Astrocyte of the cerebellum (primary cell): Measurements from ENCODE around the gene RNF112.

ENCODE experiments used
- DNase-seq: peaks from one replicate; pipeline ENCODE4 v3.0.0-alpha.2; 2011; ENCODE audit warnings: low read depth
- H3K4me3 ChIP-seq: 2 replicates; pipeline ENCODE4 v1.5.1; 2011; ENCODE audit warnings: mild to moderate bottlenecking, low read depth, low read length, moderate library complexity
- CTCF ChIP-seq: IDR thresholded peaks from 2 replicates; pipeline ENCODE4 v1.5.1; 2012; ENCODE audit warnings: low read length, low read depth, moderate library complexity, mild to moderate bottlenecking; ENCODE audit errors: missing control alignments
- in situ Hi-C: cut with HindIII; loops from 2 replicates; pipeline ENCODE4 v1.10.0; 2017; ENCODE audit warnings: low sequenced_read_pairs

The RNF112 gene

GRCh38 chr17:19410875-19411620 is at the start of gene RNF112:
Gene RNF112 (plus strand): TSS chr17:19411232. CDS start chr17:19411409, 177 bp downstream.
- DNase-seq, result no peak
- in situ Hi-C loops, result no loop called here
- H3K4me3 ChIP-seq, result no peak within 1 kb of the TSS
- TF ChIP-seq CTCF, result no peak

- in situ Hi-C loops, result loop anchor here (5.0 to 10.0 kb wide), 4 partner anchors 71 to 401 kb away; no protein-coding TSS in a partner anchor
- no peak for DNase-seq
- no peak overlapping the region for H3K4me3 ChIP-seq
- TF ChIP-seq CTCF, result no peak
Measured at GRCh38 chr17:19361326-19361725, 49.7 kb upstream of the RNF112 start.

- no peak for DNase-seq
- TF ChIP-seq CTCF, result no peak
- in situ Hi-C loops, result loop anchor here (5.0 to 10.0 kb wide), 4 partner anchors 70 to 400 kb away; no protein-coding TSS in a partner anchor
- peak overlapping the region; percentile 69 for H3K4me3 ChIP-seq
Measured at GRCh38 chr17:19361944-19362276, 49.1 kb upstream of the RNF112 start.

- DNase-seq, result peak; percentile 69
- in situ Hi-C loops, result loop anchor here (5.0 to 10.0 kb wide), 4 partner anchors 70 to 400 kb away; no protein-coding TSS in a partner anchor
- TF ChIP-seq CTCF, result peak; percentile 68
- peak within 1 kb of the TSS; percentile 69 for H3K4me3 ChIP-seq
Measured at GRCh38 chr17:19362277-19363113, 48.5 kb upstream of the RNF112 start, which contains the start of gene B9D1. Gene B9D1 (minus strand): TSS chr17:19362723. CDS start chr17:19362569, 154 bp downstream.

- H3K4me3 ChIP-seq, result peak overlapping the region; percentile 69
- DNase-seq, result no peak
- in situ Hi-C loops, result loop anchor here (5.0 to 10.0 kb wide), 4 partner anchors 69 to 399 kb away; no protein-coding TSS in a partner anchor
- peak; percentile 3 for TF ChIP-seq CTCF
Measured at GRCh38 chr17:19363114-19363438, 48.0 kb upstream of the RNF112 start.

GRCh38 chr17:19363460-19364035 is 47.5 kb upstream of the RNF112 start:
- in situ Hi-C loops, result loop anchor here (5.0 to 10.0 kb wide), 4 partner anchors 69 to 399 kb away; no protein-coding TSS in a partner anchor

More at GRCh38 chr17:19363460-19364035, 47.5 kb upstream of the RNF112 start:
- H3K4me3 ChIP-seq, result no peak overlapping the region
- TF ChIP-seq CTCF, result no peak
- no peak for DNase-seq
